OCI-LY3 (cell line): ENCODE data around the gene ADAMTS1.

Source experiments
- EZH2phosphoT487 ChIP-seq: fragments of 200-600 bp; shearing (Covaris generic); IDR thresholded peaks from 2 replicates; pipeline ENCODE4 v1.6.1; 2018; ENCODE audit warnings: antibody characterized with exemption, mixed run types, low read depth
- TF ChIP-seq, protein P1 (sequence below): fragments of 200-600, 300-600 bp; sonication (generic); IDR thresholded peaks from 2 replicates; pipeline ENCODE4 v1.5.1; 2014; ENCODE audit warnings: antibody characterized with exemption, low read length, low read depth

DNA sequence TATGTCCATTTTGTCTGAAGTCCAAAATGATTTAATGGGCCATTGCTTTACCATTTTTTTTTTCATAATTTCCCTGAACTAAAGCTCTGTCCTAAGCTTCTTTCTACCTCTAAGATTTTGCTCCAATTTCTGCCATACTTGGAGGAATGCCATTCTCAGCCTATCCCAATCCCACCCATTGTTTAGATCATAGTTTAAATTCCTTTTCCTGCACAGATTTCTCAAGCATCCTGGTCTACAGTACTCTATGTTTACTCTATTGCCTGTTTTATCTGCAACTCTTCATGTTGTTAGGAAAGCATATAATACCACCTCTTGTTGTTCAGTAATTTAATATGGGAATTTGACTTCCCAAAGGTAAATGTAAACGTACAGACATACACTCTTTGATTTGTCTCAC lies 30.8 kb downstream of the ADAMTS1 start:
- TF ChIP-seq, protein P1, sequence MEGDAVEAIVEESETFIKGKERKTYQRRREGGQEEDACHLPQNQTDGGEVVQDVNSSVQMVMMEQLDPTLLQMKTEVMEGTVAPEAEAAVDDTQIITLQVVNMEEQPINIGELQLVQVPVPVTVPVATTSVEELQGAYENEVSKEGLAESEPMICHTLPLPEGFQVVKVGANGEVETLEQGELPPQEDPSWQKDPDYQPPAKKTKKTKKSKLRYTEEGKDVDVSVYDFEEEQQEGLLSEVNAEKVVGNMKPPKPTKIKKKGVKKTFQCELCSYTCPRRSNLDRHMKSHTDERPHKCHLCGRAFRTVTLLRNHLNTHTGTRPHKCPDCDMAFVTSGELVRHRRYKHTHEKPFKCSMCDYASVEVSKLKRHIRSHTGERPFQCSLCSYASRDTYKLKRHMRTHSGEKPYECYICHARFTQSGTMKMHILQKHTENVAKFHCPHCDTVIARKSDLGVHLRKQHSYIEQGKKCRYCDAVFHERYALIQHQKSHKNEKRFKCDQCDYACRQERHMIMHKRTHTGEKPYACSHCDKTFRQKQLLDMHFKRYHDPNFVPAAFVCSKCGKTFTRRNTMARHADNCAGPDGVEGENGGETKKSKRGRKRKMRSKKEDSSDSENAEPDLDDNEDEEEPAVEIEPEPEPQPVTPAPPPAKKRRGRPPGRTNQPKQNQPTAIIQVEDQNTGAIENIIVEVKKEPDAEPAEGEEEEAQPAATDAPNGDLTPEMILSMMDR, result no peak
- no peak for TF ChIP-seq EZH2phosphoT487
